ENCODE results near the gene DCHS1.

DCHS1 gene

DNA sequence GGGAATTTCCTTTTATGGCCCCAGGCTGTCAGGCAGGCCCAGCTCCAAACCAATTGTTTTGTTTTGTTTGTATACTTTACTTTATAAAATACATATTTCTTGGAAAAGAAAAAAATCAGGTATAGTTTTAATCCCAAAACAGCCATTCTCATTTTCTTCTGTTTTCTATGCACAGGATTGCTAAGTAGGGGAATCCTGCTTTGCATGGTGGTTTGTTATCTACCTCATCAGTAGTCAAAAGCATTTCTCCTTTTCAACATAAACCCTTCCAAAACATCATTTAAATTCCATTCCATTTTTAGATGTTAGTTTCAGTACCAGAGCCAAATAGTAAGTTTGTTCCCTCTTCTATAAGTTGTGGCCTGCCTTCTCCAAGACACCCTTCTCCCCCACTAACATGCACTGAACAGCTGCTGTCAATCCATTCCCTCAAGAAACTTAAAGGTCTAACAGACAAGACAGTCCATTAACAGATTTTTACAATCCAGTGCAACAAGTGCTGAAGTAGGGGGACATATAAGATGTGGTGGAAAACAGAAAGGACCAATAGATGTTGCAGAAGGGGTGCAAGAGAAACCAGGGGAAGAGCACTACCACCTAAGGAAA lies 48.3 kb downstream of the DCHS1 start:
- Histone ChIP-seq H3K4me2 (peak overlapping the region; percentile 96), H4K20me1 (peaks cover 40% of the 10 kb centered on the region), H3K27ac (peak overlapping the region; percentile 56), H3K4me1 (peaks cover 53% of the 10 kb centered on the region), H3K9ac (0 out of 2 replicates have a peak overlapping the region, but pooled peaks have one; percentile 59), H3K27me3 (no peaks in the 10 kb centered on the region; the same call in 1 of the 2 replicates), H3K36me3 (peaks cover 38% of the 10 kb centered on the region), H3K9me3 (no peaks in the 10 kb centered on the region), H3K4me3 (no peak overlapping the region)
- no peak for TF ChIP-seq Cebpa-rat (IDR thresholded peaks at IDR 0.05)

DNA sequence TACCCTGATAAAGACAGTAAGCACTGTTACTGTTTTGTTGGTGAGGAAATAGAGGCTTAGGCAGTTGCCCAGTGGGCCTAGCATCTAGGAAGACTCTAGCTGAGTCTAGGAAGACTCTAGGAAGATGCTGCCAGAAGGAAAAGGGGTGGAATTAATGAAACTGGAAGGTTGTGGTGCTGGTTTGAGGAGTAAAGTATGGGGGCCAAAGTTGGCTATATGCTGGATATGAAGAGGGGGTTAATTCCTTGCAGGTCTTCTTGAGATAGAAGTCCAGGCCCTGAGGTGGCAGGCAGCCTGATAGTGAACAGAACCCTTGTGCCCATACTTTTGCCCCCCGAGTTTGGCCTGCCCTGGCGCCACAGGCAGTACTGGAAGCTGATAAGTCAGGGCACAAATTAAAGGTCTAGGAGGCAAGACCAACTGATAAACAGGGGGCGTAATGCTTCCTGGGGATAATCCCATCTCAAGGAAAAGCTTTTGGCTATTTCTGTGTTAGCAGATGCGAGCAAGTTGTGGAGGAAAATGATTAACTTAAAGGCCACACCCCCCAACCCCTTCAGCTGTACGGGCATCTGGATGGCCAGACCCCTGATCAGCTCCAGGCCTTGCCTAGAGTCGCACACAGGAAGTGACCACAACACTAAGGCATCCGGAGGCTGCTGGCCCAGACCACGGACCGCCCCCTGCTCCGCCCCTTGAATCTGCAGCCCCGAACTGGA lies 49.0 kb downstream of the DCHS1 start:
- Histone ChIP-seq H3K4me1 (peaks cover 60% of the 10 kb centered on the region), H3K4me2 (peak overlapping the region; percentile 96), H3K27ac (peak overlapping the region; percentile 56), H3K27me3 (no peaks in the 10 kb centered on the region; the same call in 1 of the 2 replicates), H4K20me1 (peaks cover 44% of the 10 kb centered on the region), H3K4me3 (no peak overlapping the region), H3K9me3 (no peaks in the 10 kb centered on the region), H3K9ac (peak overlapping the region; percentile 59; the same call in 1 of the 2 replicates), H3K36me3 (peaks cover 44% of the 10 kb centered on the region)
- no peak for TF ChIP-seq Cebpa-rat (IDR thresholded peaks at IDR 0.05)

DNA sequence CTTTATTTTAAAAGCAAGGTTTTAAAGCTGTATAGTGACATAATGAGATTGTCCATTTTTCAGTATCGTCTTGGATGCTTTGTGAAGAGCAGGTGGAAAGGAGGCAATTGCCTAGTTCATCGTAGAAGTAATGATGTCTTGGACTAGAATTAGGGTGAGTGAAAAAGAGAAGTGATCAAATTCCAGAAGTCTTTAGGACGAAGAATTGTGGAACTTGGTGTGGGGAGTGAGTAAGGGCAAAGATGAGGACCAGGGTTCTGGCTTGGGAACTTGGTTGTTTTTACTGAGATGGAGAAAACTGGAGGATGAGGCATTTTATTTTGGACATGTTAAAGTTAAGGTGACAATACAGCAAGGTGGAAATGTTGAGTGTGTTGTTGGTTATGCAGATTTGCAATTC lies 50.8 kb downstream of the DCHS1 start:
- Histone ChIP-seq H3K4me2 (peak overlapping the region; percentile 96), H3K9me3 (no peaks in the 10 kb centered on the region), H3K4me3 (peak overlapping the region; percentile 80), H4K20me1 (peaks cover 50% of the 10 kb centered on the region), H3K27me3 (no peaks in the 10 kb centered on the region), H3K9ac (peak overlapping the region; percentile 88), H3K4me1 (peaks cover 52% of the 10 kb centered on the region), H3K27ac (no peak overlapping the region), H3K36me3 (peaks cover 48% of the 10 kb centered on the region)
- TF ChIP-seq Cebpa-rat (IDR thresholded peaks at IDR 0.05), result no peak

DNA sequence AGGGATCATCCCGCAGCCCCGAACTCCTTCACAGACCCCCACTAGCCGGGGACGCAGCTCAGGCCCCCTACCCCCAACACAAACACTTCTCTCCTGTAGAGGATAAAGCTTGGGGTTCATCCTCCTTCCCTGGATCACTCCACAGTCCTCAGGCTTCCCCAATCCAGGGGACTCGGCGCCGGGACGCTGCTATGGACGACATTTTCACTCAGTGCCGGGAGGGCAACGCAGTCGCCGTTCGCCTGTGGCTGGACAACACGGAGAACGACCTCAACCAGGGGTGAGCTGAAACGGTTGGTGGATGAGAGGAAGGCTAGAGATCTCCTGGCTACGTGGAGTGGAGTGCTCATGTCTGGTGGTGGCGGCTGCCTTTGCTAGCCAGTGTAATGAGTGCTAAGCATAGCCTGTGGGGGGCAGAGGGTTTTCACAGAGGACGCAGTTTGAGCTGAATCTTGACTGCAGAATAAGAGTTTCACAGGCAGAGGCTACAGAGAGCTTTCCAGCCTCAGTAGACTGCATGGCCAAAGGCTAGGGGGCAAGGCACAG lies 51.5 kb downstream of the DCHS1 start:
- Histone ChIP-seq H3K36me3 (peaks cover 48% of the 10 kb centered on the region), H3K4me1 (peaks cover 52% of the 10 kb centered on the region), H3K4me3 (peak overlapping the region; percentile 80), H3K27ac (peak overlapping the region; percentile 80), H3K27me3 (no peaks in the 10 kb centered on the region), H3K4me2 (peak overlapping the region; percentile 96), H3K9me3 (no peaks in the 10 kb centered on the region), H3K9ac (peak overlapping the region; percentile 88), H4K20me1 (peaks cover 56% of the 10 kb centered on the region)
- TF ChIP-seq Cebpa-rat (IDR thresholded peaks at IDR 0.05), result no peak

DNA sequence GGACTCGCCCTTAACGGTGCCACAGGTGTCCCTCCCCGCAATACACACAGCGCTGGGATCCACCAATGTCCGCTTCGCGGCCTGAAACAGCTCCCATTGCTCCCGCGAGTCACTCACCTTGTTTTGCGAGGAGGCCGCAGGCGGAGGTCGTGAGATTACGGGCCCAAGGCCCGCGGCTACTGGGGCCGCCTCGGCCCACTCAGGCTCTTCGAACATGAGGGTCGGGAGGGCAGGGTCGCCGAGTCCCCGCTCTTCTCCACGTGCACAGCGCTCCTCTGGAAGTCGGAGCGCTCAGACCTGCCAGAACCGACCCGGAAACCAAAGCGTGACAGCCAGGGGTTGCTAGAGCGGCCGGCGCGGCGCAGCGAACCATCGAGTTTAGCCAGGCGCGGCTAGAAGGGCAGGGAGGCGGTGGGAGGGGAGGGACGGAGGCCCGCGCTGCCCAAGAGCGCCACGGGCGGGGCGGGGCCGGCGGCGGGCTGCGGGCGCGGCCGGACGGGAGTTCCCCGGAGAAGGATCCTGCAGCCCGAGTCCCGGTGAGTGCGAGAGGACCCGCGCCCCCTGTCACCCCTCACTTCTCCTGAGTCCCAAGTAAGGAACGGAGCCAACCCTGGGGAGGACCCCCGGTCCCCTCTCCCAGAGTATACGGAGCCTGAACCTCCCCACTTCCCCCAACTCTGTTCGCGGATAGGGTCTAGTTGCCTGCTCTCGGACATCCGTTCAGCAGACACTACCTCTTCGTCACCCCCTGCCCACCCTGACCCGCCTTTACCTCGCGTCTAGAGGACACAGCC lies 52.1 kb downstream of the DCHS1 start, which contains the start of the genes ILK and RRP8:
Gene ILK, plus strand, starts transcription at position 488 of the 794 bp plus-strand sequence. CDS start 498 bp downstream, outside the sequence.
Gene RRP8, minus strand, starts transcription at position 330 of the 794 bp plus-strand sequence. Its CDS starts 114 bp downstream, at position 216.
- H3K4me1 ChIP-seq, result peaks cover 52% of the 10 kb centered on the region
- no peaks in the 10 kb centered on the region for H3K9me3 ChIP-seq
- no peaks in the 10 kb centered on the region for H3K27me3 ChIP-seq
- H3K4me3 ChIP-seq, result peak within 1 kb of the TSS; percentile 80
- no peak for TF ChIP-seq Cebpa-rat (IDR thresholded peaks at IDR 0.05)
- H4K20me1 ChIP-seq, result peaks cover 63% of the 10 kb centered on the region
- H3K9ac ChIP-seq, result peak within 1 kb of the TSS; percentile 88
- peaks cover 48% of the 10 kb centered on the region for H3K36me3 ChIP-seq
- H3K4me2 ChIP-seq, result peak within 1 kb of the TSS; percentile 96
- H3K27ac ChIP-seq, result peak within 1 kb of the TSS; percentile 80

DNA sequence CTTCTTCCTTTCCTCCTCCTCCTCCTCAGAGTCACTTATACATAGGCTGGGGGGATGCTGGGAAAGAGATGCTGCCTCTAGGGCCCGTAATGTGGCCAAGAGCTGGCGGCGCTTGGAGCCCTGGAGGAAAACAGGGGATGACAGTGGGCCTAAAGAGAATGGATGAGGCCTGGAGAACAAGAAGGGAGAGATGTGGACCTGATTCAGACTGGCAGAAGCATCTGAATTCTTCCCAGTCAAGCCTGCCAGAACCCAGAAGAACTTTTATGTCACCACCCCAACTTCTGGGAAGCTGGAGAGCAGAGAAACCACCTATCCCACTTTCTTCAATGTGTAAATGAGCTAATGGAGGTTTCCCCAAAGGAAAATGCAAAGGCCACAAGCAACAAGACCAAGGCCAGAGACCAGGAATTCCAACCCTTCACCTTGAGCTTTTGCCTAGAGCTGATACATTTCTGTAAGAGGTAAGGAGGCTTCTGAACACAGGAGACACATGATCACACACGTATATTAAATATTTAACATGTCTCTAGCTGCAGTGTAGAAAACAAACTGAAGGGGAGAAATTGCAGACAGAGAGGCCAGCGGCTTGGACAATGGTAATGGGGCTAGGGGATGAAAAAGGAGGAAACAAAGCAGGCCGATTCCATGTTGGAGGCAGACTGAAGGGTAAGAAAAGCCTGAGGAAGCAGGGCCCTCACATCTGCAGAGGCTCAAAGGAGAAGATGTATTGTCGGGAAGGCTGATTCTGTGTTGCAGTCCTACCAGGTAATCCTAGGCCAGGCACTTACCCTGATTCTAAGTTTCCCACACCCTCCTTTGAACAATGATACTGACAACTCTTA lies 53.3 kb downstream of the DCHS1 start:
- H3K36me3 ChIP-seq, result peaks cover 48% of the 10 kb centered on the region
- peaks cover 45% of the 10 kb centered on the region for H3K4me1 ChIP-seq
- H3K9me3 ChIP-seq, result no peaks in the 10 kb centered on the region
- H4K20me1 ChIP-seq, result peaks cover 75% of the 10 kb centered on the region
- no peaks in the 10 kb centered on the region for H3K27me3 ChIP-seq
- TF ChIP-seq Cebpa-rat (IDR thresholded peaks at IDR 0.05), result no peak
- H3K4me2 ChIP-seq, result peak overlapping the region; percentile 96
- H3K27ac ChIP-seq, result peak overlapping the region; percentile 80
- H3K4me3 ChIP-seq, result peak overlapping the region; percentile 80
- H3K9ac ChIP-seq, result peak overlapping the region; percentile 88

DNA sequence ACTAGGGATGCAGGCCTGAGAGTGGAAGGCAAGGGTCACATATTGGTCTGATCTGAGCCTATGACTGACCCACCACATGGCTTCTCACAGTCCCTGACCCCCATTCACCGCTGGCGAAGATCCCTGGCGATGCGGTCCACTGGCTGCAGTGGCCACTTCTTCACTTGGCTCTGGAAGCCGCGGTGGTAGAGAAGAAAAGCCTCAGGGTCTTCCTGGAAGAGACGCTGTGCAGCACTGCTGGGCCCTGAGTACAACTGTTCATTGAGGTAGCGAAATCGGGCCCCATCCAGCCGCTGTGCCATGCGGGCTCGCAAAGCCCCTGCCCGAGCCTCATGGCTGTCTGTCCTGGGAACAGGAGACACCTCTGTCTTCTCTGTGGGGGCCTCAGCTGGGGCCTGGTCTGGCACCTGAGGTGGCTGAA lies 54.6 kb downstream of the DCHS1 start:
- H3K4me3 ChIP-seq, result no peak overlapping the region
- H3K9ac ChIP-seq, result 0 out of 2 replicates have a peak overlapping the region, but pooled peaks have one; percentile 3
- H3K36me3 ChIP-seq, result peaks cover 61% of the 10 kb centered on the region
- no peak overlapping the region for H3K27ac ChIP-seq
- H3K4me2 ChIP-seq, result no peak overlapping the region
- no peak for TF ChIP-seq Cebpa-rat (IDR thresholded peaks at IDR 0.05)
- no peaks in the 10 kb centered on the region for H3K9me3 ChIP-seq
- peaks cover 78% of the 10 kb centered on the region for H4K20me1 ChIP-seq
- H3K4me1 ChIP-seq, result peaks cover 32% of the 10 kb centered on the region
- H3K27me3 ChIP-seq, result no peaks in the 10 kb centered on the region

DNA sequence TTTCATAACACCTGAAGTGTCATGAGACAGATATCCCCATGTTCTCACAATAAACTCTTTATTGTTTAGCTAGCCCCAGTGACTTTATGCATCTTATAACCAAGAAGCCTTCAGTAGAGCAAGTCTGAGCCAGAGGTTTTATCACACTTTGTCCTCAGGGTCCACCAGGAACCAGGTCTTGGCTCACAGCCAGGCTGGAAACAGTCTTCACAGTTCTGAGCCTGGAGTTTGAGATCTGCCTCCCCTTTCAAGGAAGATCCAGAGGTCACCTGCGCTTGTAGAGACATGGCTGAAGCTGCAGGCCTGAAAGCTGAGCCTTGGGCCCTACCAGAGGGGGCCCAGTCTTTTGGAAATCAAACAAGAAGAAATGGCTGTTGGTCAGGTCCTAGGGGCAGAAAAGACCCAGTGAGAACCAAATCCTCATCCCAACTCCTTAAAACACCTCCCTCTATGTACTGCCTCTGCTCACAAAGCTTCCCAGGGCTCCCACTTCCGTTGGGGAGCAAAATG lies 55.7 kb downstream of the DCHS1 start:
- no peak overlapping the region for H3K9ac ChIP-seq
- peaks cover 81% of the 10 kb centered on the region for H4K20me1 ChIP-seq
- H3K4me1 ChIP-seq, result peaks cover 24% of the 10 kb centered on the region
- H3K9me3 ChIP-seq, result no peaks in the 10 kb centered on the region
- H3K4me3 ChIP-seq, result no peak overlapping the region
- TF ChIP-seq Cebpa-rat (IDR thresholded peaks at IDR 0.05), result no peak
- peaks cover 72% of the 10 kb centered on the region for H3K36me3 ChIP-seq
- H3K4me2 ChIP-seq, result no peak overlapping the region
- no peak overlapping the region for H3K27ac ChIP-seq
- H3K27me3 ChIP-seq, result no peaks in the 10 kb centered on the region
